Transverse colon (tissue), 3 donors: ENCODE measurements around the gene TMEM87A.

Source experiments
- POLR2A ChIP-seq: fragments of 450-650 bp; IDR thresholded peaks from one replicate; pipeline ENCODE4 v1.6.1; 2016; ENCODE audit warnings: antibody characterized with exemption, mild to moderate bottlenecking, moderate library complexity
- TF ChIP-seq, protein P1 (sequence below), 5 experiments: fragments of 200-600 bp in 3 of 5; fragments of 450-650 bp in 2 of 5; sonication (generic) in 3 of 5; IDR thresholded peaks; 1 replicate in 2 of 5; 2 replicates in 3 of 5; pipeline ENCODE4 v1.5.1; 2016 to 2017; ENCODE audit warnings: antibody characterized with exemption in 5 of 5, inconsistent platforms in 3 of 5, mild to moderate bottlenecking in 2 of 5, moderate library complexity in 1 of 5

DNA sequence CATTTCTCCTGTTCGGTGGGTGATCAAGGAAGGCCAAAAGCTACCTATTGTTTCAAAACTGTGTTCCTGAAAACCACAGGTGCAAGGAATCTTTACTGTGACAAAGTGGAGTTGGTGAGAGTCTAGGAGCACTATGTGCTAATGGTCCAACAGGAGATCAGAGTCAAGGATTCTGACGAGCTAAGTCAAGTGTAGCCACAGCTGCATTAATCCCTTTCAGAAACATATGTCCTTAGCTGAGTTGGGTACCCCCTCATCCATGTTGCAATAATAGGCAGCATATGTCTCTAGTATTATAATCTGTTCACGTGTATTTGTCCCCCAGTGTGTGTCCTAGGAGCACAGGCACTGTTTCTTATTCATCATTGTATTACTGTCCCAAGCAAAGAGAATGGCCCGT lies 66.8 kb downstream of the TMEM87A start:
- TF ChIP-seq, protein P1, sequence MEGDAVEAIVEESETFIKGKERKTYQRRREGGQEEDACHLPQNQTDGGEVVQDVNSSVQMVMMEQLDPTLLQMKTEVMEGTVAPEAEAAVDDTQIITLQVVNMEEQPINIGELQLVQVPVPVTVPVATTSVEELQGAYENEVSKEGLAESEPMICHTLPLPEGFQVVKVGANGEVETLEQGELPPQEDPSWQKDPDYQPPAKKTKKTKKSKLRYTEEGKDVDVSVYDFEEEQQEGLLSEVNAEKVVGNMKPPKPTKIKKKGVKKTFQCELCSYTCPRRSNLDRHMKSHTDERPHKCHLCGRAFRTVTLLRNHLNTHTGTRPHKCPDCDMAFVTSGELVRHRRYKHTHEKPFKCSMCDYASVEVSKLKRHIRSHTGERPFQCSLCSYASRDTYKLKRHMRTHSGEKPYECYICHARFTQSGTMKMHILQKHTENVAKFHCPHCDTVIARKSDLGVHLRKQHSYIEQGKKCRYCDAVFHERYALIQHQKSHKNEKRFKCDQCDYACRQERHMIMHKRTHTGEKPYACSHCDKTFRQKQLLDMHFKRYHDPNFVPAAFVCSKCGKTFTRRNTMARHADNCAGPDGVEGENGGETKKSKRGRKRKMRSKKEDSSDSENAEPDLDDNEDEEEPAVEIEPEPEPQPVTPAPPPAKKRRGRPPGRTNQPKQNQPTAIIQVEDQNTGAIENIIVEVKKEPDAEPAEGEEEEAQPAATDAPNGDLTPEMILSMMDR (IDR thresholded peaks at IDR 0.05): no peak
- TF ChIP-seq POLR2A: no peak
